Measurements from ENCODE around the gene MTPN.

DNA sequence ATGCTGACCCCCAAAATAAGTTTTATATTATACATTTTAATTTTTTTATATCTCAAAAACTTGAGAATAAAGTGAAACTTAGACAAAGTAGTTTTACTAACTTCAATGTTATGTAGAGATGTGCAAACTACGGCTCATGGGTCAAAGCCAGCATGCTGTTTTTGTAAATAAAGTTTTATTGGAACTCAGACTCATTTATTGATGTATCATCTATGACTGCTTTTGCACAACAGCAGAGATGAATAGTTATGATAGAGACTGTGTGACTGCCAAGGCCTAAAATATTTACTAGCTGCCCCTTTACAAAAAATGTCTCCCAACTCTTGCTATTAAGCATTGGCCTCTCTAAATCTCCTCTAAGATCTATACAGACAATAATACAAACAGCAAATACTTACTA lies 12.4 kb downstream of the MTPN start:
- no peak for TF ChIP-seq CTCF (IDR thresholded peaks at IDR 0.05)
- no peak for TF ChIP-seq POLR2A (IDR thresholded peaks at IDR 0.05)

Data from lower leg skin (tissue), 3 donors.